DMS 273 (cell line): ENCODE data around the gene NDUFB10.

Experiments
- DNase-seq: peaks from one replicate; lab custom pipeline; 2025; ENCODE audit not compliant: unreplicated experiment; lab: John Stamatoyannopoulos, UW

The NDUFB10 gene

GRCh38 chr16:1982013-1982433, 22.7 kb downstream of the NDUFB10 start:
- DNase-seq, result peak; percentile 82

GRCh38 chr16:1982991-1983543, 23.7 kb downstream of the NDUFB10 start:
- no peak for DNase-seq

- DNase-seq, result peak; percentile 97
Measured at GRCh38 chr16:1983544-1984346, 24.4 kb downstream of the NDUFB10 start, which contains the start of gene GFER. TSS of gene GFER (plus strand) at chr16:1984193. CDS start at chr16:1984219, 26 bp downstream.

DNA sequence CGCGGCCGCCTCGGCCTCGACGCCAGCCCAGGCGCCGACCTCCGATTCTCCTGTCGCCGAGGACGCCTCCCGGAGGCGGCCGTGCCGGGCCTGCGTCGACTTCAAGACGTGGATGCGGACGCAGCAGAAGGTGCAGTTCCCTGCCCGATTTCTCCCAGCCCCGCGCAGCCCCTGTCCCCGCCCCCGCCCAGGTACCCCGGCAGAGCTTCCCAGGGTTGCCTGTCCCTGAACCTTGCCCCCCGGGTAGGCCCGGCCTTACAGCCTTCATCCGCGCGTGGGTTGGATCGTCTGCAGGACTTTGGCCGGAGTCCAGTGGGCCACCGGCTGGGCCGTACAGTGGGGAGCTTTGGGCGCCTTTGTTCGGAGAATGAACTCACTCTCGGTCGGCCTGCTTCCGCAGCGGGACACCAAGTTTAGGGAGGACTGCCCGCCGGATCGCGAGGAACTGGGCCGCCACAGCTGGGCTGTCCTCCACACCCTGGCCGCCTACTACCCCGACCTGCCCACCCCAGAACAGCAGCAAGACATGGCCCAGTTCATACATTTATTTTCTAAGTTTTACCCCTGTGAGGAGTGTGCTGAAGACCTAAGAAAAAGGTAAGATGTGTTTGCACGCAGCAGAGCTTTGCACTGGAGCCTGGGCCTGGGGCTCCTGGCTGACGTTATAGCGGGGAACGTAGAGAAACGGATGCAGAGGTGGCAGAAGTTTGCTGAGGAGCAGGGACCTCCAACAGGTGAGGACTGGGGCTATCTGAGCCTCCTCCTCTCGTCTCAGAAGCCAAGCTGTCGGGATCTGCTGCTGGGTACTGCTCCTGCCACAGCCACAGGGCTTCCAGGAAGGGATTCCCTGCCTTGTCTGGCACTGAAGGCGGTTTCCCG, 25.2 kb downstream of the NDUFB10 start:
- peak; percentile 85 for DNase-seq

- no peak for DNase-seq
Measured at GRCh38 chr16:1985466-1986150, 26.3 kb downstream of the NDUFB10 start.

DNA sequence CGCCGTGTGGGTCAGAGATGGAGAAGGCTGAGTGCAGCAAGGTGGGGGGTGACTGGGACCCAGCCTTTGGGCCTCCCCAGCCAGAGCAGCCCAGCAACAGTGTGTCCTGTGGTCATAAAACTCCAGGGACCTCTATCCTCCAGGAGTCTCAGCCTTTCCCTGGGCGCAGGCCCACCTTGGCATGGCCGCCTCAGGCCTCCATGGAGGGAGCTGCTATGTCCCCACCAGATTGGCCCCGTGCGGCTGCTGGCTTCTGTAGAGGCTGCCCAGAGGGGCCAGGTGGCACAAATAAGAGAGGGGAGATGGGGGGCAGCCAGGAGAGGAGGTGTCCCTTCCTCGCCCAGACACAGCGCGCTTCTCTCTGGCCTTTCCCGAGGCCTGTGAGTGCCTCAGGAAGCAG, 27.9 kb downstream of the NDUFB10 start:
- no peak for DNase-seq

- DNase-seq, result peak; percentile 75
Measured at GRCh38 chr16:1989209-1990100, 30.1 kb downstream of the NDUFB10 start, which contains the start of gene SYNGR3. TSS of gene SYNGR3 (plus strand) at chr16:1989970. CDS start at chr16:1990103, 133 bp downstream.

- no peak for DNase-seq
Measured at GRCh38 chr16:1990101-1990350, 30.7 kb downstream of the NDUFB10 start.

DNA sequence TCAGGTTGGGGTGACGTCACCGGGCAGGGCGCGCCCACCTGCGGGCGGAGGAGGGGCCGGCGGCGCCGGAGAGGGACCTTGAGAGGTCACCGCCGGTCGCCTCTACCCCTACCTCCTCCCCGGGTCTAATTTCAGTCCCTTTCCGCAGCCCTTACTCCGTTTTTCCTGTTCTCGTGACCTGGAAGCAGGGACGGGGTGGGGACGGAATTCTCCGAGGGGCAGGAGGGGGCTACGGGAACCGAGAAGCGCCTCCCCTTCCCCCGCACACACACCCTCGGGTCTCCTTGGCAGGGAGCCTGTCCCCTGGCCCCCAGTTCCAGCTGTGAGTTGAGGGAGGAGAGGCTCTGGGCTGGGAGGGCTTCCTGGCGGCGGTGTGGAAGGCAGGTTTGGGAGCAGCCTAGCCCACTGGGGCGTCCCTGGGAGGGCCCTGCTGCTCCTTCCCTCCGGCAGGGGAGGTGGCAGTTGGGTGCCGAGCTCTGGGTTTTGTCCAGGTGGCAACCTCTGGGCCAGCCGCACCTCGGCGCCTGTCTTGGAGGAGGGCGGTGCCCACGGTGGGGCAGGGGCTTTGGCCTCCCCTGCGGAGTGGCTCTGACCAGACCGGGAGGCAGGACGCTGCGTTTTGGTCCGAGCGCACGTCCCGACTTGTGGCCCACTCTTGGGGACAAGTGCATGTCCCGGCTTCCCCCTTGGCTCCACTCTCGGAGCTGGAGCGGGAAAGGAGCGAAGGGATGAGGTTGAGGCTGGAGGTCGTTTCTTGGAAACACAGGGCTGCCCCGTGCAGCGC, 31.2 kb downstream of the NDUFB10 start:
- peak; percentile 45 for DNase-seq

DNA sequence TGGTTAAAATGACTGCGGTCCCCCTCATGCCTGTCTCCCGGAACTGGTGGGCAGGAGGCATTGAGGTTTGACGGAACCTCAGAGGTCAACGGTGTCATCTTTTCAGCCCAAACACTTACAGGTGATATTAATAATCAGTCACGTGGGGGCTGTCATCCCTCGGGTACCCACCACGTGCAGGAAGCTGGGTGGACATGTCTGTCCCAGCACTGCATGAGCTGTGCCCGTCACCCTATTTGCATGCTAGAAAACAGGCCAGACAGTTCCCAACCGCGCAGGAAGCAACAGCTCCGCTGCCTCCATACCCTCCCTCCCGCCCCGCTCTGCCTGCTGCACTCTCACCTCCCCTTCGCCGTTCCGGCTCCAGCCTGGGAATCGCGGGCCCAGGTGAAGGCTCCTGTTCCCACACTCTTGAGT, 31.8 kb downstream of the NDUFB10 start:
- no peak for DNase-seq

- no peak for DNase-seq
Measured at GRCh38 chr16:1991588-1991947, 32.2 kb downstream of the NDUFB10 start.

DNA sequence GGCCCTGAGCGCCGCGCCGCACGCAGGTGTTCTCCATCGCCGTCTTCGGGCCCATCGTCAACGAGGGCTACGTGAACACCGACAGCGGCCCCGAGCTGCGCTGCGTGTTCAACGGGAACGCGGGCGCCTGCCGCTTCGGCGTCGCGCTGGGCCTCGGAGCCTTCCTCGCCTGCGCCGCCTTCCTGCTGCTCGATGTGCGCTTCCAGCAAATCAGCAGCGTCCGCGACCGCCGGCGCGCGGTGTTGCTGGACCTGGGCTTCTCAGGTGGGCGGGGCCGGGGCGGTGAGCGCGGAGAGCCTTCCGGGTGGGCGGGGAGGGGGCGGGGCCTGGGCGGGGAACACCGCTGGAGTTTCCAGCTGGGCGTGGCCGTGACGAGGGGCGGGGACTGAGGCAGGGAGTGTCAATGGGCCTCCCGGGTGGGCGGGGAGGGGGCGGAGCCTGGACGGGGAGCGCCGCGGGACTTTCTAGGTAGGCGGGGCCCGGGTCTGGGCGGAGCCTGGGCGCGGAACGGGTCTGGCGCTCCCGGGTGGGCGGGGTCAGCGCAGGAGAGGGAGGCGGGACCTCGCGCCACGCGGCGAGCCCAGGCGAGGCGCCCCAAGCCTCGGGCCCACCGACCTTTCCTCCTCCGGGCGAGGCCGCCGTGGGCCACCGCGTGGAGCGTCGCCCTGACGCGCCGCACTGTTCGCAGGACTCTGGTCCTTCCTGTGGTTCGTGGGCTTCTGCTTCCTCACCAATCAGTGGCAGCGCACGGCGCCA, 32.8 kb downstream of the NDUFB10 start:
- peak; percentile 33 for DNase-seq

GRCh38 chr16:1992704-1993317, 33.5 kb downstream of the NDUFB10 start:
- no peak for DNase-seq

DNA sequence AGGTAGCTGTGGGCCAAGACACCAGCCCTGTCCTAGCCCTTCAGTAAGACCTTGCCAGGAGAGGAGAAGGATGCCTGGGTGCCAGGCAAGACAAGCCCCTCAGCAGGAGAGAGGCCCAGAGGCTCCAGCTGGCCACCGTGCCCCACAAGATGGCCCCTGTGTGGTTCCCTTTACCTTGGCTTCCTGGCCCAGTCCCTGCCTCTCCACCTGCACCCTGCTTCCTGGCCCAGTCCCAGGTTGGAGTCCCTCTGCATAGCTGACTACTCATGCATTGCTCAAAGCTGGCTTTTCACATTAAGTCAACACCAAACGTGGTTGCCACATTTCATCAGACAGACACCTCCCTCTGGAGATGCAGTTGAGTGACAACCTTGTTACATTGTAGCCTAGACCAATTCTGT, 34.4 kb downstream of the NDUFB10 start:
- peak; percentile 47 for DNase-seq

GRCh38 chr16:1997494-1998359, 38.4 kb downstream of the NDUFB10 start:
- DNase-seq, result no peak

GRCh38 chr16:1998360-1998835, 39.1 kb downstream of the NDUFB10 start:
- DNase-seq, result no peak
